ENCODE measurements around the gene DAO. TPM values are rescaled to one million over a fixed set of nuclear protein-coding genes. Genes with fewer than 3 reads are reported as not detected.

DAO gene
- total RNA-seq, 1 experiment from 2014 or later = not detected

DNA sequence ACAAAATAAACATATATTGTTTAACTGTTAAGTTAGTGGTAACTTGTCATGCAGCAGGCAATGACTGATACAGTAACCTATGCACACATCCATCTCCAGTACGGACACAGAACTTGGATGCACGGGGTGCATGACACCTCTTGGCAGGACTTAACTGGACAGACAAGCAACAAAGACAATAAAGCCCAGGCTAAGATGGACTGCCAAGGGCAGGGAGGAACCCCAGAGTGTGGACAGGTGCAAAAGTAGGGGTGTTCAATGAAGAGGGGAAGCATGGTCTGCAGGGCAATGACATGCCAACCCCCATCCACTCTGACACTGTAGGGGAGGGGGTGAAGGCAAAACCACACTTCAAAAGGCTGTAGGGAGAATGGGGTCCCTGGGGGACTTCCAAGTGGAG is 34.2 kb upstream of the DAO start:
- H4K91ac ChIP-seq (ENCODE audit: insufficient read length, low read depth, low read length) = no peak overlapping the region
- H3K9me3 ChIP-seq (ENCODE audit: control insufficient read depth, low read depth, low read length) = no peaks in the 10 kb centered on the region
- H3K27me3 ChIP-seq (ENCODE audit: insufficient read depth, low read length) = no peaks in the 10 kb centered on the region
- no peak overlapping the region for H3K23ac ChIP-seq (ENCODE audit: insufficient read length, low read depth, low read length)
- H3K4me1 Mint-ChIP-seq = peaks cover 5% of the 10 kb centered on the region in 2 experiments
- no peak overlapping the region for H3K4me3 Mint-ChIP-seq
- no peak overlapping the region for H3K4me2 ChIP-seq (ENCODE audit: insufficient read depth, insufficient read length, low read length)
- no peak overlapping the region for H3K18ac ChIP-seq (ENCODE audit: insufficient read length, low read depth, low read length)
- H4K8ac ChIP-seq (replicated peaks; ENCODE audit: insufficient read length, low read depth, low read length) = no peak overlapping the region
- H3K9ac ChIP-seq (ENCODE audit: extremely low read depth, insufficient read length, low read length) = no peak overlapping the region
- H3K56ac ChIP-seq (ENCODE audit: insufficient read length, low read depth, low read length) = no peak overlapping the region
- no peak overlapping the region for H2AFZ ChIP-seq (ENCODE audit: low read length)
- H2BK5ac ChIP-seq (ENCODE audit: insufficient read length, low read length) = no peak overlapping the region
- H3K23me2 ChIP-seq (ENCODE audit: insufficient read length, low read depth, low read length, poor library complexity, severe bottlenecking) = no peaks in the 10 kb centered on the region
- H3K27ac Mint-ChIP-seq = no peak overlapping the region
- H3T11ph ChIP-seq (ENCODE audit: low read length) = no peak overlapping the region
- H2BK20ac ChIP-seq (ENCODE audit: low read depth, low read length, poor library complexity, severe bottlenecking) = no peak overlapping the region
- H3K36me3 Mint-ChIP-seq (ENCODE audit: insufficient read depth in 1 of 3, low read depth in 3 of 3) = peaks cover 31 to 58% (median 38%) of the 10 kb centered on the region in 3 experiments
- H2BK15ac ChIP-seq (ENCODE audit: low read depth, low read length) = no peak overlapping the region
- no peaks in the 10 kb centered on the region for H3K79me2 ChIP-seq (ENCODE audit: insufficient read depth, low read length)
- no peak overlapping the region for H4K5ac ChIP-seq (ENCODE audit: insufficient read length, low read depth, low read length)
- H4K20me1 ChIP-seq (ENCODE audit: control insufficient read depth, insufficient read depth, insufficient read length) = no peaks in the 10 kb centered on the region
- peaks cover 2 to 8% of the 10 kb centered on the region in 2 experiments; a peak in 4 of 5 replicates for H3K9me3 Mint-ChIP-seq
- no peak overlapping the region for H2BK120ac ChIP-seq (ENCODE audit: low read depth, low read length, poor library complexity, severe bottlenecking)
- no peak overlapping the region for H2AK5ac ChIP-seq (ENCODE audit: insufficient read length, low read length)
- no peak for TF ChIP-seq CTCF (conservative IDR thresholded peaks at IDR 0.05)
- DNase-seq = no peak
- H3K79me1 ChIP-seq (ENCODE audit: insufficient read depth, low read depth, low read length, poor library complexity, severe bottlenecking) = no peaks in the 10 kb centered on the region
- no peak overlapping the region for H3K27ac ChIP-seq (ENCODE audit: insufficient read length, low read depth, low read length)
- no peaks in the 10 kb centered on the region for H3K27me3 Mint-ChIP-seq (ENCODE audit: low read depth)
- no peaks in the 10 kb centered on the region for H3K4me1 ChIP-seq (ENCODE audit: insufficient read depth, low read length)
- H3K14ac ChIP-seq (ENCODE audit: insufficient read depth, low read length) = no peak overlapping the region
- H3K4ac ChIP-seq (ENCODE audit: low read depth, low read length) = no peak overlapping the region
- WGBS (ENCODE audit: extremely low coverage, insufficient read length, low lambda C conversion rate) = no CpG with 5 or more reads among the region's 2 CpGs
- H2BK12ac ChIP-seq (ENCODE audit: insufficient read length, low read depth, low read length) = no peak overlapping the region

All from H9 (cell line).